ENCODE results near the gene PADI3. TPM values are rescaled to one million over a fixed set of nuclear protein-coding genes. Genes with fewer than 3 reads are reported as not detected.

PADI3 gene
- total RNA-seq, 3 donors from 2014 or later (not counting 1 experiment from before 2014, with no cell fraction given) = not detected

GRCh38 chr1:17227358-17227915 is 21.5 kb upstream of the PADI3 start:
- Mint-ChIP-seq H3K27ac (no peak overlapping the region), H3K4me1 (no peaks in the 10 kb centered on the region), H3K4me3 (no peak overlapping the region), H3K27me3 (ENCODE audit: low read depth in 2 of 2) (peaks cover 0 to 3% of the 10 kb centered on the region in 2 donors), H3K36me3 (no peaks in the 10 kb centered on the region), H3K9me3 (no peaks in the 10 kb centered on the region)
- Histone ChIP-seq H3K9me3 (ENCODE audit: control insufficient read depth, insufficient read depth, low read length) (no peaks in the 10 kb centered on the region), H3K36me3 (ENCODE audit: control insufficient read depth, insufficient read depth, low read length) (no peaks in the 10 kb centered on the region), H3K4me1 (ENCODE audit: control insufficient read depth, insufficient read depth, low read length) (no peaks in the 10 kb centered on the region), H3K4me3 (ENCODE audit: low read length) (no peak overlapping the region), H3K27ac (ENCODE audit: low read length) (no peak overlapping the region), H3K27me3 (ENCODE audit: control insufficient read depth, insufficient read depth, low read length) (no peaks in the 10 kb centered on the region)
- TF ChIP-seq CTCF (IDR thresholded peaks at IDR 0.05) = no peak
- 92% methylated on average over 6 of the region's 7 CpGs for WGBS (ENCODE audit: insufficient coverage)
- DNase-seq = no peak
- ATAC-seq = no peak
- intact Hi-C loops (cut with micrococcal nuclease) = no loop called here

- intact Hi-C loops (cut with micrococcal nuclease) = no loop called here
- Mint-ChIP-seq H3K36me3 (no peaks in the 10 kb centered on the region), H3K4me1 (no peaks in the 10 kb centered on the region), H3K9me3 (no peaks in the 10 kb centered on the region), H3K4me3 (no peak overlapping the region), H3K27ac (no peak overlapping the region), H3K27me3 (ENCODE audit: low read depth in 2 of 2) (no peaks in the 10 kb centered on the region)
- Histone ChIP-seq H3K9me3 (ENCODE audit: control insufficient read depth, insufficient read depth, low read length) (no peaks in the 10 kb centered on the region), H3K36me3 (ENCODE audit: control insufficient read depth, insufficient read depth, low read length) (no peaks in the 10 kb centered on the region), H3K27ac (ENCODE audit: low read length) (no peak overlapping the region), H3K27me3 (ENCODE audit: control insufficient read depth, insufficient read depth, low read length) (no peaks in the 10 kb centered on the region), H3K4me3 (ENCODE audit: low read length) (no peak overlapping the region), H3K4me1 (ENCODE audit: control insufficient read depth, insufficient read depth, low read length) (no peaks in the 10 kb centered on the region)
- ATAC-seq (no peak), DNase-seq (no peak)
- TF ChIP-seq CTCF (IDR thresholded peaks at IDR 0.05) = no peak
- WGBS (ENCODE audit: insufficient coverage) = 96% methylated on average over 8 of the region's 8 CpGs
These were observed 20.3 kb upstream of the PADI3 start for GRCh38 chr1:17228619-17229018.

- Mint-ChIP-seq H3K4me3 (no peak overlapping the region), H3K27ac (no peak overlapping the region), H3K27me3 (ENCODE audit: low read depth in 2 of 2) (no peaks in the 10 kb centered on the region), H3K36me3 (no peaks in the 10 kb centered on the region), H3K4me1 (no peaks in the 10 kb centered on the region), H3K9me3 (no peaks in the 10 kb centered on the region)
- no peak for TF ChIP-seq CTCF (IDR thresholded peaks at IDR 0.05)
- no peak for DNase-seq
- no peaks in the 10 kb centered on the region for H3K9me3 ChIP-seq (ENCODE audit: control insufficient read depth, insufficient read depth, low read length)
- H3K36me3 ChIP-seq (ENCODE audit: control insufficient read depth, insufficient read depth, low read length) = no peaks in the 10 kb centered on the region
- WGBS (ENCODE audit: insufficient coverage) = 78% methylated on average over 6 of the region's 6 CpGs
- intact Hi-C loops (cut with micrococcal nuclease) = no loop called here
- no peak overlapping the region for H3K4me3 ChIP-seq (ENCODE audit: low read length)
- no peak overlapping the region for H3K27ac ChIP-seq (ENCODE audit: low read length)
- no peaks in the 10 kb centered on the region for H3K27me3 ChIP-seq (ENCODE audit: control insufficient read depth, insufficient read depth, low read length)
- H3K4me1 ChIP-seq (ENCODE audit: control insufficient read depth, insufficient read depth, low read length) = no peaks in the 10 kb centered on the region
- no peak for ATAC-seq
These were observed 19.5 kb upstream of the PADI3 start for GRCh38 chr1:17229379-17229778.

- H3K27ac Mint-ChIP-seq = no peak overlapping the region
- DNase-seq (no peak), ATAC-seq (no peak)
- no peaks in the 10 kb centered on the region for H3K4me1 ChIP-seq (ENCODE audit: control insufficient read depth, insufficient read depth, low read length)
- H3K9me3 ChIP-seq (ENCODE audit: control insufficient read depth, insufficient read depth, low read length) = no peaks in the 10 kb centered on the region
- H3K4me3 ChIP-seq (ENCODE audit: low read length) = no peak overlapping the region
- H3K9me3 Mint-ChIP-seq = no peaks in the 10 kb centered on the region
- H3K4me3 Mint-ChIP-seq = no peak overlapping the region
- H3K36me3 Mint-ChIP-seq = no peaks in the 10 kb centered on the region
- WGBS (ENCODE audit: insufficient coverage) = 90% methylated on average over 10 of the region's 10 CpGs
- no peaks in the 10 kb centered on the region for H3K27me3 Mint-ChIP-seq (ENCODE audit: low read depth in 2 of 2)
- no peak for TF ChIP-seq CTCF (IDR thresholded peaks at IDR 0.05)
- H3K27me3 ChIP-seq (ENCODE audit: control insufficient read depth, insufficient read depth, low read length) = no peaks in the 10 kb centered on the region
- intact Hi-C loops (cut with micrococcal nuclease) = no loop called here
- H3K27ac ChIP-seq (ENCODE audit: low read length) = no peak overlapping the region
- H3K4me1 Mint-ChIP-seq = no peaks in the 10 kb centered on the region
- no peaks in the 10 kb centered on the region for H3K36me3 ChIP-seq (ENCODE audit: control insufficient read depth, insufficient read depth, low read length)
These were observed 18.8 kb upstream of the PADI3 start for GRCh38 chr1:17230106-17230505.

Measured in natural killer cell (primary cell).